ENCODE measurements around the gene RFPL1.
"Not testable (repeated sequence)": the region's sequence is repeated elsewhere in the genome, so short reads cannot be mapped to it uniquely, and the experiment has no call there.

RFPL1 gene

GRCh38 chr22:29418704-29419103 is 19.7 kb upstream of the RFPL1 start:
- H3K9me3 Mint-ChIP-seq; ATAC-seq (replicated peaks); H3K4me3 Mint-ChIP-seq; H3K27me3 Mint-ChIP-seq; H3K27ac Mint-ChIP-seq; H3K36me3 Mint-ChIP-seq; DNase-seq: not testable (repeated sequence)
- H3K4me1 Mint-ChIP-seq = peaks cover 30 to 62% of the 10 kb centered on the region in 2 donors

GRCh38 chr22:29426476-29426875 is 11.9 kb upstream of the RFPL1 start:
- Mint-ChIP-seq H3K9me3 (no peaks in the 10 kb centered on the region), H3K27me3 (peaks cover 0 to 3% of the 10 kb centered on the region in 2 donors), H3K27ac (no peak overlapping the region), H3K4me3 (no peak overlapping the region), H3K4me1 (peaks cover 4 to 14% of the 10 kb centered on the region in 2 donors), H3K36me3 (no peaks in the 10 kb centered on the region)
- ATAC-seq (replicated peaks) (no peak), DNase-seq (no peak)

- Mint-ChIP-seq H3K4me3 (no peak overlapping the region), H3K9me3 (no peaks in the 10 kb centered on the region), H3K4me1 (peaks cover 0 to 8% of the 10 kb centered on the region in 2 donors), H3K36me3 (no peaks in the 10 kb centered on the region), H3K27ac (no peak overlapping the region), H3K27me3 (peaks cover 6 to 7% of the 10 kb centered on the region in 2 donors)
- no peak for ATAC-seq (replicated peaks)
- no peak for DNase-seq
Observed at GRCh38 chr22:29427176-29427760, 11.1 kb upstream of the RFPL1 start.

GRCh38 chr22:29431986-29432385 is 6.4 kb upstream of the RFPL1 start:
- H3K27ac Mint-ChIP-seq = no peak overlapping the region
- peaks cover 21 to 24% of the 10 kb centered on the region in 2 donors for H3K27me3 Mint-ChIP-seq
- ATAC-seq (replicated peaks) (no peak), DNase-seq (no peak)
- H3K4me3 Mint-ChIP-seq = no peak overlapping the region
- H3K4me1 Mint-ChIP-seq = no peaks in the 10 kb centered on the region
- no peaks in the 10 kb centered on the region for H3K36me3 Mint-ChIP-seq
- H3K9me3 Mint-ChIP-seq = no peaks in the 10 kb centered on the region

- H3K27me3 Mint-ChIP-seq = peaks cover 18 to 24% of the 10 kb centered on the region in 2 donors
- H3K4me1 Mint-ChIP-seq = no peaks in the 10 kb centered on the region
- no peaks in the 10 kb centered on the region for H3K36me3 Mint-ChIP-seq
- H3K27ac Mint-ChIP-seq = no peak overlapping the region
- ATAC-seq (replicated peaks) (no peak), DNase-seq (no peak)
- H3K9me3 Mint-ChIP-seq = no peaks in the 10 kb centered on the region
- no peak overlapping the region for H3K4me3 Mint-ChIP-seq
Observed at GRCh38 chr22:29433856-29434255, 4.5 kb upstream of the RFPL1 start.

- DNase-seq (no peak), ATAC-seq (replicated peaks) (no peak)
- Mint-ChIP-seq H3K27me3 (peaks cover 18 to 24% of the 10 kb centered on the region in 2 donors), H3K4me1 (no peaks in the 10 kb centered on the region), H3K4me3 (no peak overlapping the region), H3K36me3 (no peaks in the 10 kb centered on the region), H3K9me3 (no peaks in the 10 kb centered on the region), H3K27ac (no peak overlapping the region)
Observed at GRCh38 chr22:29434288-29434687, 4.1 kb upstream of the RFPL1 start.

DNA sequence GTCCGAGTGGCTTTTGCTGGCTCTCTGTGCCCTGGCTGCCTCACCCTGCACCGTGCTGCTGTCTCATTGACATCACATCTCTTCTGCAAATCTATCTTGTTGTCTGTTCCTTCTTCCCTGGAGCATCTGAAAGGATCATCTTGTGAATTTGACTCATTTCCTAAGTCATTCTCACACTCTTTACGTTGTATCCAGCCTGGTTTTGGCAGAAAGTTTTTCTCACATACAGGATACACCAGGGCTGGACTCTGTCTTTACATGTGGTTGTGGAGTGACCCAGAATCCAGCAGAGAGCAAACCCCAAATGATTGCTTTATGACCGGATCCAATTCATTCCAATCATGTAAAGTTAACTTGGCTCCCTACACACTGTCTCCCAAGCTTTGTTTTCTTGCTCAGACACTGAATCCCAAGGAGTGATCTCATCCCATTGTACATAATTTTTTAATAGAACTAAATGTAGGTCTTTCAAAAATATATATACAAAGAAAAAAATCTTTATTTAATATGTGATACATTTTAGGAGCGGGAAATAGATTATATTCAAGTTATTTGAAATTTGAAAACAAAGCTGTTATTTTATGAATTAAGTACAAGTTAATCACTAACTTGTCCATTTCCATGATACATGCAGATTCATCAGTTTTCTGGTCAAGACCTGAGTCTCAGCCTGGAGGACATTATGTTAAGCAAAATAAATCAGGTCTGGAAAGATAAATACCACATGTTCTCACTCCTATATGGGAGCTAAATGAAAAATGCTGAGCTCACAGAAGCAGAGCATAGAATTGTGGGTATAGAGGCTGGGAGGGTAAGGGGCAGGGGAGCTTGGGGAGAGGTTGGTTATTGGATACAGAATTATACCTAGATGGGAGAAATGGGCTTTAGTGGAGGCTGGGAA is 2.9 kb upstream of the RFPL1 start:
- H3K36me3 Mint-ChIP-seq = no peaks in the 10 kb centered on the region
- no peak overlapping the region for H3K27ac Mint-ChIP-seq

DNA sequence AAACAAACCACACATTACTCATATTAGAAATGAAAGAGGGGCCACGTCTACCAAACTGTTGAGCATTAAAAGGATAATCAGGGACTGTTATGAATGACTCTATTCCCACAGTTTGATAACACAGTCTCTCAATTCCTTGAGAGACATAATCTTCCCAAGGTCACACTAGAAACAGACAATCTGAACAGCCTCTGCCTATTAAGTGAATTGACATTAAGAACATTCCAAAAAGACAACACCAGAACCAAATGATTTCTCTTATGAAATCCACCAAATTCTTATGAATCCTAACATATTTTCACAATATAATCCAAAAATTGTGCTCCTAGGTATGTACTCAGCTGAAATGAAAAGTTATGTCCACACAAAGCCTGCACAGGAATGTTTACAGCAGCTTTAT is 4.6 kb downstream of the RFPL1 start:
- peaks cover 0 to 1% of the 10 kb centered on the region in 2 donors for H3K9me3 Mint-ChIP-seq
- ATAC-seq (replicated peaks) = no peak
- no peak for DNase-seq
- H3K4me1 Mint-ChIP-seq = no peaks in the 10 kb centered on the region
- no peaks in the 10 kb centered on the region for H3K36me3 Mint-ChIP-seq
- no peak overlapping the region for H3K27ac Mint-ChIP-seq
- H3K27me3 Mint-ChIP-seq = peaks cover 23 to 33% of the 10 kb centered on the region in 2 donors
- no peak overlapping the region for H3K4me3 Mint-ChIP-seq

More for the DNA sequence above, 2.9 kb upstream of the RFPL1 start:
- Mint-ChIP-seq H3K4me3 (no peak overlapping the region), H3K27me3 (peaks cover 18 to 24% of the 10 kb centered on the region in 2 donors), H3K9me3 (no peaks in the 10 kb centered on the region), H3K4me1 (no peaks in the 10 kb centered on the region)
- DNase-seq (no peak), ATAC-seq (replicated peaks) (no peak)

DNA sequence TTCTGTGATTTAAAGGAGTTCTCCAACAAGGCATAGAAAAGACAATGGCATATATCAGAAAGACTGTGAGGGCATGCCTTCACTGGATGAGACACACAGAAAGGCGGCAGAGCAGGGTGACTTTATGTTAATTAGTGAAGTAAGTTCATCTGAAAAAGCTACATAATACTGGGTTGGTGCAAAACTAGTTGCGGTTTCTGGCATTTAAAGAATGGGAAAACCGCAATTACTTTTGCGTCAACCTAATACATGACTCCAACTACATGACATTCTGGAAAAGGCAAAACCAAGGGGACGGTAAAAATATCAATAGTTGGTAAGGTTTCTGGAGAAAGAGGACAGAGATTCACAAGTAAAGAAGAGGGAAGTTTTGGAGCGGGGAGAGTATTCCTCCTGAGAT is 5.1 kb downstream of the RFPL1 start:
- no peak overlapping the region for H3K27ac Mint-ChIP-seq
- peaks cover 0 to 1% of the 10 kb centered on the region in 2 donors for H3K9me3 Mint-ChIP-seq
- no peaks in the 10 kb centered on the region for H3K4me1 Mint-ChIP-seq
- H3K36me3 Mint-ChIP-seq = no peaks in the 10 kb centered on the region
- peaks cover 23 to 37% of the 10 kb centered on the region in 2 donors for H3K27me3 Mint-ChIP-seq
- ATAC-seq (replicated peaks) (no peak), DNase-seq (no peak)
- H3K4me3 Mint-ChIP-seq = no peak overlapping the region

- H3K27me3 Mint-ChIP-seq = peaks cover 23 to 43% of the 10 kb centered on the region in 2 donors
- no peak for ATAC-seq (replicated peaks)
- no peaks in the 10 kb centered on the region for H3K36me3 Mint-ChIP-seq
- H3K27ac Mint-ChIP-seq = no peak overlapping the region
- no peak overlapping the region for H3K4me3 Mint-ChIP-seq
- no peak for DNase-seq
- H3K4me1 Mint-ChIP-seq = no peaks in the 10 kb centered on the region
- H3K9me3 Mint-ChIP-seq = peaks cover 0 to 1% of the 10 kb centered on the region in 2 donors
Observed at GRCh38 chr22:29443861-29444792, 5.7 kb downstream of the RFPL1 start.

DNA sequence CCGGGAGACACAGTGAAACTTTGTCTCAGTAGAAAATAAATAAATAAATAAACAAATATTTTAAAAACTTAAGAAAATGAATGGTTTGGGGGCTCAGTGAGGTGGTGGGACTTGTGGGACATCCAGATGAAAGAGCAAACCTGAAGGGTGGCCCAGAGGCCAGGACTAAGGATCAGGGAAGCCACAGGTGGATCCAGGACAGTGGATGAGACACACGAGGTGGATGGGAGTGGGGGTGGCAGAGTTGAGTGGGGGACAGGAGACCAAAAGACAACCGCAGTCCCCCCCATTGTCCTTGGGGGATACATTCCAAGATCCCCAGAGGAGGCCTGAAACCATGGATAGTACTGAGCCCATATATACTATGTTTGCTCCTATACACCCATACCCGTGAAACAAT is 7.1 kb downstream of the RFPL1 start:
- no peak for ATAC-seq (replicated peaks)
- Mint-ChIP-seq H3K4me1 (no peaks in the 10 kb centered on the region), H3K9me3 (peaks cover 0 to 1% of the 10 kb centered on the region in 2 donors), H3K27me3 (peaks cover 23 to 43% of the 10 kb centered on the region in 2 donors), H3K36me3 (no peaks in the 10 kb centered on the region), H3K27ac (no peak overlapping the region), H3K4me3 (no peak overlapping the region)
- DNase-seq = no peak

DNA sequence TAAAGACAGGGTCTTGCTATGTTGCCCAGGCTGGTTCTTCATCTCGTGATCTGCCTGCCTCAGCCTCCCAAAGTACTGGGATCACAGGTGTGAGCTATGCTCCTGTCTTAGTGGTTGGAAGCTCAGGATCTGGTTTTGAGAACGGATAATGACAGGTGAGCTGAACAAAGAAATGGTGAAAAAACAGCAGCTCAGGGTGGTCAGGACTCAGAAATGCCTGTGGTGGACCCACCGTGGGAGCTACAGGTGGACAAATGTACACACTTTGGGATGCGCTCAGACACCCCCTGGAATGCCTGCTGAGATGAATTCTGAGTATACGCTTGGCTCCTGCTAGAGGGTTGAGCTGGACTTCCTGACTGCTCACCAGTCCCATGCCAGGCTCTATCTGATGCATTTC is 9.5 kb downstream of the RFPL1 start:
- DNase-seq (no peak), ATAC-seq (replicated peaks) (no peak)
- Mint-ChIP-seq H3K36me3 (no peaks in the 10 kb centered on the region), H3K4me3 (no peak overlapping the region), H3K9me3 (no peaks in the 10 kb centered on the region), H3K27ac (no peak overlapping the region), H3K4me1 (no peaks in the 10 kb centered on the region), H3K27me3 (peaks cover 15 to 29% of the 10 kb centered on the region in 2 donors)

GRCh38 chr22:29449296-29449875 is 11.0 kb downstream of the RFPL1 start:
- ATAC-seq (replicated peaks) (no peak), DNase-seq (no peak)
- Mint-ChIP-seq H3K36me3 (no peaks in the 10 kb centered on the region), H3K9me3 (no peaks in the 10 kb centered on the region), H3K27ac (no peak overlapping the region), H3K4me1 (no peaks in the 10 kb centered on the region), H3K27me3 (peaks cover 3 to 15% of the 10 kb centered on the region in 2 donors), H3K4me3 (no peak overlapping the region)

- H3K36me3 Mint-ChIP-seq = no peaks in the 10 kb centered on the region
- H3K9me3 Mint-ChIP-seq = no peaks in the 10 kb centered on the region
Observed at GRCh38 chr22:29450222-29450621, 11.8 kb downstream of the RFPL1 start.

More at GRCh38 chr22:29450222-29450621, 11.8 kb downstream of the RFPL1 start:
- H3K4me1 Mint-ChIP-seq = no peaks in the 10 kb centered on the region
- H3K27ac Mint-ChIP-seq = no peak overlapping the region
- DNase-seq = no peak
- H3K4me3 Mint-ChIP-seq = no peak overlapping the region
- no peak for ATAC-seq (replicated peaks)
- H3K27me3 Mint-ChIP-seq = peaks cover 3 to 10% of the 10 kb centered on the region in 2 donors
